IMR-90 (cell line): ENCODE results near the gene ACER1. TPM values are rescaled to one million over a fixed set of nuclear protein-coding genes. Genes with fewer than 3 reads are reported as not detected.

Experiments used
- ATAC-seq: fragments of 200-7000 bp; cut with Tn5 transposase; 2 replicates; pipeline ENCODE4 v1.9.1; 2020; ENCODE audit warnings: low read depth, mild to moderate bottlenecking, moderate library complexity
- BruUV-seq: library from RNA; stranded (reverse); fragments of 400-500 nt; replicated peaks from 2 replicates; lab custom pipeline; 2021; lab: Mats Ljungman, UMichigan
- CTCF ChIA-PET: fragments of 300-600 bp; formaldehyde crosslinking; extraction: SDS; loops from one replicate; lab custom pipeline; 2021; ENCODE audit warnings: antibody characterized with exemption; lab: Yijun Ruan, JAX
- POLR2A ChIA-PET: fragments of 300-600 bp; sonication (Branson Sonifier 250); formaldehyde crosslinking; loops from one replicate; lab custom pipeline; 2022; ENCODE audit warnings: antibody characterized with exemption; ENCODE audit not compliant: unreplicated experiment; lab: Charles Lee
- DNase-seq: peaks from one replicate; pipeline ENCODE4 v3.0.0; 2013
- H2AFZ ChIP-seq: replicated peaks from 2 replicates; pipeline ENCODE3; 2013; ENCODE audit warnings: low read length, mild to moderate bottlenecking; ENCODE audit not compliant: poor library complexity
- H2AK5ac ChIP-seq: 2 replicates; pipeline ENCODE4 v1.6.1; 2013; ENCODE audit warnings: low read depth, low read length, inconsistent platforms
- H2AK9ac ChIP-seq: replicated peaks from 2 replicates; pipeline ENCODE3; 2013; ENCODE audit warnings: mild to moderate bottlenecking, low read depth, low read length, moderate library complexity; ENCODE audit not compliant: poor library complexity
- H2BK120ac ChIP-seq: 2 replicates; pipeline ENCODE4 v1.6.1; 2013; ENCODE audit warnings: low read depth, low read length, inconsistent platforms
- H2BK15ac ChIP-seq: 3 replicates; pipeline ENCODE4 v1.6.1; 2013; ENCODE audit warnings: low read depth, low read length, inconsistent platforms
- H2BK20ac ChIP-seq: 2 replicates; pipeline ENCODE4 v1.6.1; 2013; ENCODE audit warnings: low read depth, mild to moderate bottlenecking, inconsistent platforms, low read length, moderate library complexity
- H2BK5ac ChIP-seq: 2 replicates; pipeline ENCODE4 v1.6.1; 2013; ENCODE audit warnings: mild to moderate bottlenecking, low read depth, low read length, inconsistent platforms; ENCODE audit not compliant: poor library complexity, severe bottlenecking
- H3K14ac ChIP-seq: replicated peaks from 2 replicates; pipeline ENCODE4 v1.6.1; 2013; ENCODE audit warnings: low read depth, low read length, inconsistent platforms
- H3K18ac ChIP-seq: 2 replicates; pipeline ENCODE4 v1.6.1; 2013; ENCODE audit warnings: low read depth, low read length, control low read depth
- H3K23ac ChIP-seq: 2 replicates; pipeline ENCODE4 v1.6.1; 2013; ENCODE audit warnings: low read depth, low read length, inconsistent platforms
- H3K27ac ChIP-seq: 2 replicates; pipeline ENCODE4 v1.5.1; 2013; ENCODE audit warnings: mild to moderate bottlenecking, control low read depth, low read length; ENCODE audit not compliant: insufficient read depth
- H3K27me3 ChIP-seq: 2 replicates; pipeline ENCODE4 v1.6.1; 2013; ENCODE audit warnings: low read length; ENCODE audit not compliant: control insufficient read depth, insufficient read depth
- H3K36me3 ChIP-seq: 2 replicates; pipeline ENCODE4 v1.6.1; 2013; ENCODE audit warnings: low read length, mixed read lengths; ENCODE audit not compliant: control insufficient read depth, insufficient read depth
- H3K4ac ChIP-seq: 2 replicates; pipeline ENCODE4 v1.6.1; 2013; ENCODE audit warnings: low read depth, low read length, inconsistent platforms
- H3K4me1 ChIP-seq: 2 replicates; pipeline ENCODE4 v1.6.1; 2013; ENCODE audit warnings: low read length, mixed read lengths; ENCODE audit not compliant: control insufficient read depth, insufficient read depth
- H3K4me2 ChIP-seq: 2 replicates; pipeline ENCODE4 v1.6.1; 2013; ENCODE audit warnings: low read depth, mild to moderate bottlenecking, control low read depth, low read length, moderate library complexity
- H3K4me3 ChIP-seq: 2 replicates; pipeline ENCODE4 v1.5.1; 2013; ENCODE audit warnings: low read depth, mild to moderate bottlenecking, control low read depth, low read length, moderate library complexity; ENCODE audit not compliant: insufficient read depth
- H3K56ac ChIP-seq: 2 replicates; pipeline ENCODE4 v1.6.1; 2013; ENCODE audit warnings: low read length, inconsistent platforms; ENCODE audit not compliant: insufficient read depth; ENCODE audit errors: extremely low read depth
- H3K79me1 ChIP-seq, 2 experiments: 2 replicates each; pipeline ENCODE4 v1.6.1; 2013; ENCODE audit warnings: low read length in 2 of 2, inconsistent platforms in 1 of 2, low read depth in 1 of 2
- H3K9ac ChIP-seq: 2 replicates; pipeline ENCODE4 v1.6.1; 2013; ENCODE audit warnings: low read depth, low read length, control low read depth
- H3K9me1 ChIP-seq: 2 replicates; pipeline ENCODE4 v1.6.1; 2013; ENCODE audit warnings: low read length, inconsistent platforms; ENCODE audit not compliant: insufficient read depth
- H3K9me3 ChIP-seq: 2 replicates; pipeline ENCODE4 v1.6.1; 2013; ENCODE audit warnings: low read length; ENCODE audit not compliant: control insufficient read depth, insufficient read depth
- H4K20me1 ChIP-seq: 2 replicates; pipeline ENCODE4 v1.6.1; 2013; ENCODE audit warnings: low read length, inconsistent platforms; ENCODE audit not compliant: insufficient read depth
- H4K5ac ChIP-seq: 2 replicates; pipeline ENCODE4 v1.6.1; 2013; ENCODE audit warnings: mild to moderate bottlenecking, low read depth, low read length, control low read depth
- H4K8ac ChIP-seq, 2 experiments: 2 replicates each; pipeline ENCODE4 v1.6.1; 2013; ENCODE audit warnings: low read depth in 2 of 2, low read length in 2 of 2, control low read depth in 1 of 2, inconsistent platforms in 1 of 2
- H4K91ac ChIP-seq: 2 replicates; pipeline ENCODE4 v1.6.1; 2013; ENCODE audit warnings: low read depth, low read length, inconsistent platforms; ENCODE audit not compliant: insufficient read depth
- CEBPB ChIP-seq: IDR thresholded peaks from 2 replicates; pipeline ENCODE4 v1.6.1; 2012; ENCODE audit warnings: low read depth, low read length, improper control_type of control experiment
- MAZ ChIP-seq: IDR thresholded peaks from 2 replicates; pipeline ENCODE4 v1.6.1; 2012; ENCODE audit warnings: low read depth, mild to moderate bottlenecking, low read length, improper control_type of control experiment, moderate library complexity, borderline replicate concordance
- RFX5 ChIP-seq: IDR thresholded peaks from 2 replicates; pipeline ENCODE4 v1.8.0; 2012; ENCODE audit warnings: low read depth, mild to moderate bottlenecking, low read length, moderate library complexity
- SMC3 ChIP-seq: fragments of 150-350 bp; IDR thresholded peaks from 2 replicates; pipeline ENCODE4 v1.6.1; 2016; ENCODE audit warnings: low read depth, mild to moderate bottlenecking, antibody characterized with exemption, low read length, moderate library complexity
- WGBS, 2 experiments: methylation state at CpG; one replicate each; pipeline versions ENCODE4 v1.1.5 to v1.1.7; 2013; ENCODE audit warnings: missing lambda C conversion rate in 2 of 2; ENCODE audit not compliant: insufficient read length in 1 of 2; ENCODE audit errors: extremely low coverage in 2 of 2; 5-methylcytosine and 5-hydroxymethylcytosine counted together
- dilution Hi-C: fragments of 300-500 bp; cut with HindIII; formaldehyde crosslinking; loops from one replicate; pipeline ENCODE4 v1.14.3; 2018; ENCODE audit warnings: low sequenced_read_pairs; ENCODE audit not compliant: unreplicated experiment
- in situ Hi-C: fragments of 300-500 bp; cut with MboI; formaldehyde crosslinking; loops from 3 replicates; pipeline ENCODE4 v1.14.3; 2019; ENCODE audit warnings: low sequenced_read_pairs, inconsistent platforms, mixed read lengths
- intact Hi-C: fragments of 100-400 bp; cut with micrococcal nuclease; formaldehyde crosslinking; loops from 2 replicates; pipeline ENCODE4 v1.10.0; 2022
- polyA plus RNA-seq, 3 experiments: library from polyadenylated mRNA; depleted of rRNA; stranded (reverse); fragments of >200 nt; gene quantifications; 2 replicates each; pipeline ENCODE4 v1.2.3, GENCODE V29; 2012; ENCODE audit warnings: low replicate concordance in 1 of 3
- total RNA-seq: library from RNA; depleted of rRNA; stranded (reverse); fragments of >200 nt; gene quantifications from 2 replicates; pipeline ENCODE4 v1.2.3, GENCODE V29; 2012
- TF ChIP-seq, protein P1 (sequence below): conservative IDR thresholded peaks from 2 replicates; pipeline ENCODE4 v1.5.1; 2012; ENCODE audit warnings: mild to moderate bottlenecking, low read depth, low read length, improper control_type of control experiment

ACER1 gene
- total and polyA plus RNA-seq, 2 of the 4 experiments (the other 2 are of a cell fraction) = not detected

DNA sequence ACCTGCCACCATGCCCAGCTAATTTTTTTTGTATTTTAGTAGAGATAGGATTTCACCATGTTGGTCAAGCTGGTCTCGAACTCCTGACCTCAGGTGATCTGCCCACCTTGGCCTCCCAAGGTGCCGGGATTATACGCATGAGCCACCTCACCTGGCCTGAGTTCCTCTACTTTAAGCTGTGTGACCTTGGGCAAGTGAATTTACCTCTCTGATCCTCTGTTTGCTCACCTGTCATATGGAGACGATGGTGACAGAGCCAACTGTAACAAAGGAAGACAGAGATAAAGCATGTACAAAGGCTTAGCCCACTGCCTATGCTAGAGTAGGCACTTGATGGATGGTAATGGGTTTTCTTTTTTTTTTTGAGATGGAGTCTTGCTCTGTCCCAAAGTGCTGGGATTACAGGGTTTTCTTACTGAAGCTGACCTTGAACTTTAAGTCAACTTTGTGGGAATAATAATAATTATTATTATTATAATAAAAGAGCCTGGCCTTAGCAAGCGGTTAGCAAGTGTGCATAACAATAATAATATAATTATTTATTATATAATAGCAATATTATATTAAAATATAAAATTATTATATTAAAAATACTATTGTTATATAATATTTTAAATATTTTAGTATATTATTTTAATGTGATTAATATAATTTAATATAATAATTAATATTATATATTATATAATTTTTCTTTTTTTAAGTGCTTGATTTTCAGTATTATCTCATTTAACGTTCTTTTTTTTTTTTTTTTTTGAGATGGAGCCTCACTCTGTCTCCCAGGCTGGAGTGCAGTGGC lies 1.3 kb upstream of the ACER1 start:
- Histone ChIP-seq H3K27me3 (peaks cover 2% of the 10 kb centered on the region; the same call in 1 of the 2 replicates), H3K56ac (no peak overlapping the region), H2BK5ac (no peak overlapping the region), H3K27ac (no peak overlapping the region), H3K18ac (no peak overlapping the region), H2BK120ac (no peak overlapping the region), H2AK9ac (no peak overlapping the region), H3K9ac (no peak overlapping the region), H3K4me3 (no peak overlapping the region), H2AK5ac (no peak overlapping the region), H2BK15ac (no peak overlapping the region), H3K4me2 (no peak overlapping the region), H3K9me3 (no peaks in the 10 kb centered on the region), H3K14ac (no peak overlapping the region), H3K4me1 (no peaks in the 10 kb centered on the region), H3K4ac (no peak overlapping the region), H3K9me1 (no peaks in the 10 kb centered on the region), H4K5ac (no peak overlapping the region), H2BK20ac (no peak overlapping the region), H4K8ac (no peak overlapping the region), H3K79me1 (no peaks in the 10 kb centered on the region), H3K36me3 (no peaks in the 10 kb centered on the region), H2AFZ (no peak overlapping the region), H4K91ac (no peak overlapping the region), H3K23ac (no peak overlapping the region), H4K20me1 (no peaks in the 10 kb centered on the region)
- in situ Hi-C loops (no loop called here), dilution Hi-C loops (no loop called here), intact Hi-C loops (no loop called here)
- no peak for DNase-seq
- 75% methylated on average over 4 of the region's 6 CpGs; no CpG with 5 or more reads in 1 of the 2 experiments for WGBS, 2 experiments
- ChIA-PET POLR2A (no interaction called here), CTCF (interaction anchor here (1.4 kb wide), 1 partner anchor 18 kb away, joined by 3 read pairs; no protein-coding TSS in a partner anchor)
- no TSS peak for BruUV-seq
- no peak for ATAC-seq
- no peak for TF ChIP-seq SMC3
- TF ChIP-seq, protein P1, sequence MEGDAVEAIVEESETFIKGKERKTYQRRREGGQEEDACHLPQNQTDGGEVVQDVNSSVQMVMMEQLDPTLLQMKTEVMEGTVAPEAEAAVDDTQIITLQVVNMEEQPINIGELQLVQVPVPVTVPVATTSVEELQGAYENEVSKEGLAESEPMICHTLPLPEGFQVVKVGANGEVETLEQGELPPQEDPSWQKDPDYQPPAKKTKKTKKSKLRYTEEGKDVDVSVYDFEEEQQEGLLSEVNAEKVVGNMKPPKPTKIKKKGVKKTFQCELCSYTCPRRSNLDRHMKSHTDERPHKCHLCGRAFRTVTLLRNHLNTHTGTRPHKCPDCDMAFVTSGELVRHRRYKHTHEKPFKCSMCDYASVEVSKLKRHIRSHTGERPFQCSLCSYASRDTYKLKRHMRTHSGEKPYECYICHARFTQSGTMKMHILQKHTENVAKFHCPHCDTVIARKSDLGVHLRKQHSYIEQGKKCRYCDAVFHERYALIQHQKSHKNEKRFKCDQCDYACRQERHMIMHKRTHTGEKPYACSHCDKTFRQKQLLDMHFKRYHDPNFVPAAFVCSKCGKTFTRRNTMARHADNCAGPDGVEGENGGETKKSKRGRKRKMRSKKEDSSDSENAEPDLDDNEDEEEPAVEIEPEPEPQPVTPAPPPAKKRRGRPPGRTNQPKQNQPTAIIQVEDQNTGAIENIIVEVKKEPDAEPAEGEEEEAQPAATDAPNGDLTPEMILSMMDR = no peak
- no peak for TF ChIP-seq RFX5
- TF ChIP-seq CEBPB = no peak
- TF ChIP-seq MAZ = no peak
